GM20431 (cell line): Measurements from ENCODE around the gene MRPL58.
"Not testable (repeated sequence)": the region's sequence is repeated elsewhere in the genome, so short reads cannot be mapped to it uniquely, and the experiment has no call there.

Source experiments
- in situ Hi-C: fragments of 300-500 bp; cut with MseI, MboI; formaldehyde crosslinking; loops from one replicate; pipeline ENCODE4 v1.15.0; 2020; ENCODE audit warnings: low sequenced_read_pairs; ENCODE audit not compliant: unreplicated experiment

MRPL58 gene

GRCh38 chr17:75044716-75045115, 32.2 kb downstream of the MRPL58 start:
- in situ Hi-C loops = no loop called here

DNA sequence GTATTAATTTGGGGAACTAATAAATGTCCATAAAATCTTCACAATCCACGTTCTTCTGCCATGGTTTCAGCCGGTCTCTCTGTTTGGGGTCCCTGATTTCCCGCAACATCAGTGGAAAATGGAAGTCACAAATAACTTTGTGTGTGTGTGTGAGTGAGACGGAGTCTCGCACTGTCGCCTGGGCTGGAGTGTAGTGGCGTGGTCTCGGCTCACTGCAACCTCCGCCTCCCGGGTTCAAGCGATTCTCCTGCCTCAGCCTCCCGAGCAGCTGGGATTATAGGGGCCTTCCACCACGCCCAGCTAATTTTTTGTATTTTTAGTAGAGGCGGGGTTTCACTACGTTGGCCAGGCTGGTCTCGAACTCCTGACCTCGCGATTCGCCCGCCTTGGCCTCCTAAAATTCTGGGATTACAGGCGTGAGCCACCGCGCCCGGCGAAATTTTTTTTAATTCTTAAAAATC, 33.5 kb downstream of the MRPL58 start:
- in situ Hi-C loops = not testable (repeated sequence)

DNA sequence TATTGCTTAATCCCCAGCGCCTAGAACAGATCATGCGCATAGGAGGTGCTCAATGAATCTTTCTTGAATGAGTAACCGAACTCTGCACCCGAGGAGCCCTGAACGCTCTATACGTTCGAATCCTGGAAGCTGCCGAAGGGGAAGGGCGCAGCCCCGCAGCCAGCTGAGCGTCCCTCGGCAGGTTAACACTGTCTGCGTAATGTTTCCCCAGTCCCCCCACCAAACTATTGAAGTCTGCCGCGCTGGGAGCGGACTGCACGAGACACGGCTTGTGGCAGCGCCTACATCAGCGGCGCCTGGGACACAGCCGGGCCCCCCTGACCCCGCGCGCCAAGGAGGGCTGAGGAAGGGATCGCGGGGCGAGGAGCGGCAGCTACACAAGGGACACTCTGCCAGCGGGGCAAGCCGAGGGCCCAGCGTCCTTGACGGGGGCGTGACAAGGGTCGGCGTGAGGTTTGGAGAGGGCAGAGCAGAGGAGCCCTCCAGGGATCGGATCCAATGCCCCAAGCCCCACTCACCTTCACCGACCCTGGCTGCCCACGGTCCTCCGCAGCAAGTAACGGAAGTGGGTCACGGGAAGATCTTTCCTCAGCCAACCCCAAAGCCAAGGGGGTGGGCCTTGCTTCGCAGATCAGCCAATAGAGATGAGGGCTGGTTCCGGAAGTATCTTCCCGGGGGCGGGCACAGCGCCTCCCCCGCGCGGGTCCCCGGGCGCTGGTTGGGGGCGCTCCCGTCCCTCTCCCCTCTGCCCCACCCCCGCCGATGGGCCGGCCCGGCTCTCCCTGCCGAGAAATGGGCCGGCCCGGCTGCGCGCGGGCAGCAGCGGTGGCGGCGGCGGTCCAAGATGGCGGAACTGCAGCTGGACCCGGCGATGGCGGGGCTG, 34.2 kb downstream of the MRPL58 start, which contains the start of the genes ATP5PD and KCTD2:
Gene ATP5PD (minus strand): TSS at position 563 of the 883 bp plus-strand sequence. CDS start 4,319 bp downstream, outside the sequence.
Gene KCTD2 (plus strand): TSS at position 819 of the 883 bp plus-strand sequence. CDS start 26 bp downstream, at position 845.
- in situ Hi-C loops = no loop called here

DNA sequence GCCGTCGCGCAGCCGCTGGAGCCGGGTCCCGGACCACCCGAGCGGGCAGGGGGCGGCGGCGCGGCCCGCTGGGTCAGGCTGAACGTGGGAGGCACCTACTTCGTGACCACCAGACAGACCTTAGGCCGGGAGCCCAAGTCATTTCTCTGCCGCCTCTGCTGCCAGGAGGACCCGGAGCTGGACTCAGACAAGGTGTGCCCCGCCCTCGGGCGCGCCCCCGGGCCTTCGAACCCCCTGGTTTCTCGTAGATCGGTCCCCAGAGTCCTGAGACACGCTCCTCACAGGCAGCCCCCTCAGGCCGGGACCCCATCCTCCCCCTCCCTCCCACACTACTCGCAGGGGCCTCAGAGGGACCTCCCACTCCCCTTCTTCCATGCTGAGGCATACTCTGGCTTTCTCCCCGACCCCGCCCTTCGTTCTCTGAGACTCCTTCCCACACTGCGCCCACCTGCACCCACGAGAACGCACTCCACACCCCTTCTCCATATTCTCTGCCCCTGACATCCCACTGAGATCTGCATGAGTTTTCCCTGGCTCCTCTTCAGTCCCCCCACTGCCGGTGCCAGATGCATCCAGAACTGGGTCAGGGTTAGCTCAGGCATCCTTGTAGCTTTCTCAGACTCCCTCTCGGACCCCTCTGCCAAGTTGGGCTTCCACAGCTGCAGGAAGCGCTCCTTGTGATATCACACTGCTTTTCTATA, 35.1 kb downstream of the MRPL58 start:
- in situ Hi-C loops = no loop called here

- in situ Hi-C loops = no loop called here
Observed at GRCh38 chr17:75048249-75048878, 35.9 kb downstream of the MRPL58 start.

- in situ Hi-C loops = no loop called here
Observed at GRCh38 chr17:75049057-75049456, 36.6 kb downstream of the MRPL58 start.

DNA sequence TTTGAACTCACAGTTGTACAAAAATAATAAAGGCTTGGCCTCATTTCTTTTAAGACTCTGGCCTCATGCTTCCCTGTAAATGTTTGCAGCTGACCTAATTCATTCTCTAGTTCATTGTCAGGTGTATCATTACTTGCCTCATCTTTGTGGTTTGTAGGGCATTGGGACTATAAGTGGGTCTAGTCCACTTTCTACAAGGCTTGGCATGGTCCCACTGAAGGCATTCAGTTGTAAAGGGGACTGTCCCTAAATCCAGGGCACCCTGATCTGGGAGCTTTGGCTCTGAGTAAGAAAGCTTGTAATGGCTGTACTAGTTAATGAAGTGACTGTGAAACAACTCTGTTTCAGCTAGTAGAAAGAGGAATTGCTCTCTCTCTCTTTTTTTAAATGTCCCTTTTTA, 37.2 kb downstream of the MRPL58 start:
- in situ Hi-C loops = no loop called here

- in situ Hi-C loops = no loop called here
Observed at GRCh38 chr17:75051941-75052340, 39.5 kb downstream of the MRPL58 start.

DNA sequence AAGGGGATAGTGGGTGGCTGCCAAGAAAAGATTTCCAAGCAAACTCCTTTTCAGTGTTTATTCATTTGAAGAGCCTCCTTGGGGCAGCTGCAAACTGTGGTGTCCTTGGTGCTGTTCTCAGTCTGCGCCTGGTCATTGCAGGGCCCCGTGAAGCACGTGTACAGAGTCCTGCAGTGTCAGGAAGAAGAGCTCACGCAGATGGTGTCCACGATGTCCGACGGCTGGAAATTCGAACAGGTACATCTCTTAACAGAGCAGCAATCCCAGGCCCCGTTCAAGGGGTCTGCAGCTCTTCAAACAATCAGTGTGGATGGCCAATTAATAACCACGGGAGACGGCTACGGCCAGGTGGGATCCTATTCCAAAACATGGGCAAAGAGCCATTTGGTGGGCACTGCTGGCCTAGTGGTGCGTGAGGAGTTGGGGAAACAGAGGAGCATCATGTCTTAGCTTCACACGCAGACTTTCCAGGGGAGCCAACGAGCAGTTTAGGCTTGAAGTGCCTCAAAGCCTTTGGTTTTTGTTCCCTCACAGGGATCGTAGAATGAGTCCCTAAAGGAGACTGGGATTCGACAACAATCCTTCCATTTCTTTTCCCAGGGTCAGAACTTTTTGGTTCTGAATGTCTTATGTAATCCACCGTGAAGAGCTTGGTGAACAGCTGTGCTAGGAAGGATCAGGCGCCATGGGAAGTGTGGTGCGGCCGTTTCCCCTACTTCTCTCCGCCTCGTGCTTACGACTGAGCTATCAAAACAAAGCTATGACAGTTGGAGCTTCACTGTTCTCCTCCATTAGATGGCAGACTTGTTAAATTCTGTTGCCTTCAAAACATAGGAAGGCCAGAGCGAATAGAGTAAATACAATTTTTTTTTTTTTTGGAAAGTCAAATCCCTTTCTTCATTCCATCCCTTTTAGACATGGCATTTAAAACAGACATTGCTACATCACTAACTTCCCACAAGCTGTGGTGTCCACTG, 47.2 kb downstream of the MRPL58 start:
- in situ Hi-C loops = no loop called here

- in situ Hi-C loops = no loop called here
Observed at GRCh38 chr17:75060434-75061054, 48.1 kb downstream of the MRPL58 start.

DNA sequence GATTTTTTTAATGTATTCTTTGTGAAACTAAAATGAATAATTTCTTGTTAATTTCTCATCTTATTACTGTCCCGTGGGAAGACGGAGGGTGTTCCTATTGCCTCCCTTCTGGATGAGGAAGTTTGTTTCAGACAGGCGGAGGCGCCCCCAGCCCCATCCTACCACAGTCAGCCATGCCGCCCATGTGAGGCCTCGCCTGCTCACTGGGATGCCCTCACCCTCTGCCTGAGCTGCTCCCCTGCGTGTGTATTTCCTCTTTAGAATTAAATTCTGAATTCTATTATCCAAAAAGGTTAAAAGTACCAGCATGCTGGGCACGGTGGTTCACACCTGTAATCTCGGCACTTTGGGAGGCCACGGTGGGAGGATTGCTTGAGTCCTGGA, 48.6 kb downstream of the MRPL58 start:
- in situ Hi-C loops = no loop called here

DNA sequence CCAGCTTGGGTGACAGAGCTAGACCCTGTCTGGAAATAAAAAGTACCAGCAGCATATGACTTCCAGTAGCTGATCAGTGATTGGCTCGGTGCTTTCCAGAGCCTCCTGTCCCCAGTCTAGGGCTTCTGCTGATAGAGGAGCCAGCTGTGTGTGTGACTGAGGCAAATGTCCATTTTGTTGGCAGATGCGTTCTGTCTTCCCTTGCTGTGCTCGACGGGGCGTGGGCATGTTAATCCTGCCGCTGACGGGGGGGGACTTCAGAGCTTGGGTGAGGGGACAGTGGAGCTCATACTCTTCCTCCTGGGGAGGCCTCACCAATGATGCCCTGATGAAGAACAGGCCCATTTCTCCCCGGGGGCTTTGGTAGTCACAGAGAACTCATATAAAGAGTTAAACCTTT, 49.1 kb downstream of the MRPL58 start:
- in situ Hi-C loops = no loop called here

DNA sequence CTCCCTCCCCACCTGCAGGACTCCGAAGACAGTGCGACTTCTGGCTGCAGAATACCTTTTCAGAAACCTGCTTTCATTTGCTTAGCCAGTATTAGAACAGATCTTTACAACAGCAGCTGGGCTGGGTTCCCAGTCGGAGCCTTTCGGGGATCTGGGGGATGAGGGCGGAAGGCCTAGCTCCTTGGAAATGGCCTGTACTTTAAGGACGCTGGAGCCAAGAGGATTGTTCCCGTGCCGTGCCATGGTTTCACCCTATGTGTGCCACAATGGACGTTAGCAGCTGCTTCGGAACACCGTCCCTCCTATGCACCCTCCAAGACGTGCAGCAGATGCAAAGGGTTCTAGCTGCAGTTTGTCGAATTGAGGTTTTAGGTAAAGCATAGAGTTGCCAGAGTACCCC, 50.7 kb downstream of the MRPL58 start:
- in situ Hi-C loops = no loop called here

- in situ Hi-C loops = no loop called here
Observed at GRCh38 chr17:75063626-75064025, 51.2 kb downstream of the MRPL58 start.

GRCh38 chr17:75064040-75064439, 51.6 kb downstream of the MRPL58 start:
- in situ Hi-C loops = no loop called here

DNA sequence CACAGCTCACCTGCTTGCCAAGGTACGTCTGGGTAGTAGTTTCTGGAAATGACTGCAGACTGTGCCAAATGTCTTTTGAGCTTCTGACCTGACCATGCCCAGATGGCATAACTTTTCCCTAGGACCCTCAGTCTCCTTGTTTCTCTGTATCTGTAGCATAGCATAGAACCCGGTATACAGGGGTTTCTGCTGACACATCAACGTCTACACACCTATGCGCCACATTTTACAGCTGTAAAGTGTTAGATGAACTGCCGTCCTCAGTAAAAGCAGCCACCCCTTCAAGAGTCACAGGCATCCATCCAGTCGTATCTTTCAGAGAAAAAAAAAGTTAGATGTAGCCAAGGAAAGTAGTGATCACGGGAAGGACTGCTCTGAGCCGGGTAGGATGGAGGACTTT, 52.0 kb downstream of the MRPL58 start:
- in situ Hi-C loops = no loop called here

DNA sequence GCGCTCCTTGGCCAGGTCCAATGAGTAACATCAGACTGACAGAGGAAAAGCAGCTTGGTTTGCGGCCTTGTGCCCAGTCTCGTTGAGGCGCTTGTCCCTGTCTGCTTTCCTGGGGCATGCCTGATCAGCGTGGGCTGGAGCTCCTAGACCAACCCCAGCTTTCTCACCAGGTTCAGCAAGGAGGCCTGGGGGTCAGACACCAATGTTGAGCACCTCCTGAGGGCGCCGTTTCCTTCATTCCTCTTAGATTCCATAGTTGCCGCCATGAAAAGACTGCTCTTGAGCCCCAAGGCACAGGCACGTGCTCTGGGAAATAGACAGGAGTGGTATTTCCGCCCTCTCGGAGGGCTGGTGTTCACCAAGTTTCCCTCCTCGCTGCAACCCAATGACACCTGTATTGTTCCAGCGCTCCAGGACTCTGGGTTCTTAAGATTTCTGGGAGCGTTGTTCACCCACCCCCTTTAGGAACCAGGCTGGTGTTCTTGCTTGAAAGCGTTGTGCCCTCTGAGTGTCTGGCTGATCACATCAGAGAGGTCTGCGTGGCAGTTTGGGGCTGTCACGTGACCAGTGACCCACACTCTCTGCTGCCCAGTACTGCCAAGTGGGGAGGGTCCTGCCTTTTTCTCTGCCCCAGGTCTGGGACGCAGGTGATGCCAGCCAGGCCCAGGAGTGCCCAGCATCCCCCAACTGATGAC, 52.5 kb downstream of the MRPL58 start:
- in situ Hi-C loops = no loop called here

- in situ Hi-C loops = no loop called here
Observed at GRCh38 chr17:75065562-75066151, 53.2 kb downstream of the MRPL58 start.
